CD4-positive, alpha-beta T cell treated with Interferon gamma for 1 hour (primary cell): Measurements from ENCODE around the gene AMY1B.
"Not testable (repeated sequence)": the region's sequence is repeated elsewhere in the genome, so short reads cannot be mapped to it uniquely, and the experiment has no call there.

ENCODE experiments used
- DNase-seq: peaks from one replicate; pipeline ENCODE4 v3.0.0-alpha.2; 2020

The AMY1B gene

GRCh38 chr1:103696110-103696509 is at the start of gene AMY1B:
Gene AMY1B, minus strand, starts transcription at chr1:103696210. Its CDS starts 571 bp downstream, at chr1:103695639.
- not testable (repeated sequence) for DNase-seq

DNA sequence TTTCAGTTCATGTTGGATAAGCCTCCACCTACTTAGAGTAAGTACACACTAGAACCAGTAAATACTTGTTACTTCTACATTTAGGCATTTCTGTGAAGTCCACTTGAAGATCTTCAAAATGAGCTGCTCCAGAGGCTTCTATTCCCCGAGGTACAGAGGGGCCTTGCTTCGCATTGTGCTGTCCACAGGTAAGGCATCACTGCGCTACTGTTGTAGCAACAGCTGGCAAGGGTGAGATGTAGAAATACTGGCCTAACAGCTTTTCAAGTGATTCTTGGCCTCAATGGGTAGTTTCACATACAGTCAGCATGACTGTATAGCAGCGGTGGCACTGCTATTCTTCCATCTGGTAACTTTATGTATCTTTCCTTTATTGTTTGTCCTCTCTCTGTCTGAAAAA is 49.0 kb upstream of the AMY1B start:
- DNase-seq = not testable (repeated sequence)

- not testable (repeated sequence) for DNase-seq
These were observed 48.4 kb upstream of the AMY1B start for GRCh38 chr1:103744449-103744848.

DNA sequence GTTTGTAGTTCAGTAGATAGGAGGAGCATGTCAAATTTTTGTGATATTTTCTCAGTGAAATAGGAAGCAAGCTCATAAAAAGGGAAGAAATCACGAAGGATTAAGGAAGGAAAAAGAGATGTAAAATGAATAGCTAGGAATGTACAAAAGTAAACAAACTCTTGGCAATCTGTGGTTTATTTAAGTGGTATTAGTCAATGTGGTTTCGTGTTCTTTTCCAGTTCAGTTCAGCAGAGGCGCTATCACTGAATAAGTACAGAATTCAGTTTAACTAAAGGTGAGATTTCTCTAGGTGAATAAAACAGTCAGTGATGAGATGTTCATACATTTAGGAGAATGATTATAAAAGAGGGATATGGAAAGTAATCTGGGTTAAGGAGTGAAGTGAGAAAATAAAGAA is 42.0 kb upstream of the AMY1B start:
- DNase-seq = not testable (repeated sequence)

DNA sequence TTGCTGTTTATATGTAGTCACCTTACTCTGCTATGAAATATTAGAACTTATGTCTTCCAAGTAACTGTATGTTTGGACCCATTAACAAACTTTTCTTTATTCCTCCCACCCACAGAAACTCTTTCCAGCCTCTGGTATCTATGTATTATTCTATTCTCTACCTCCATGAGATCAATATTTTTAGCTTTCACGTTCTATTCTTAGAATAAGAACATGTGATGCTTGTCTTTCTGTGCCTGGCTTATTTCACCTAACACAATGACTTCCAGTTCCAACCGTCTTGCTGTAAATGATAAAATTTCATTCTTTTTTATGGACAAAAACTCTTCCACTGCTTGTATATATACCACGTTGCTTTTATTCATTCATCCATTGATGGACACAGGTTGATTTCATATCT is 39.3 kb upstream of the AMY1B start:
- DNase-seq = not testable (repeated sequence)

DNA sequence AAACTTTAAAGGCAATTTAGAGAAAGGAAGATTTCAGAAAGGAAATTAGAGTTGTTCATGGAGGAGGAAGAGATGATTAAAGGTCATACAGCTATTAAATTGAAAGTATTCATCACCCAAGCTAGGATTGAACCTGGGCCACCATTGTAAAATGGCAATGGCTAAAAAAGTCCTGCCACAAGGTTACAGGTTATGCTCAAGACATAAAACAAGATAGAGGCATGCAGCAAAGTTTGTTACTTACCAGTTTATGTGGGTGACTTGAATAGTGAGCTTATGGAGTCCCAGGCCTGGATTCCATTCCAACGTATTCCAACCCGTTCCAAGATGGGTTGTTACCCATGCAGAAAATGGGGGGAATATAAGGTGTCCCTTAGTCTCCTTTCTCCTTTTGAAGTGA is 25.5 kb upstream of the AMY1B start:
- not testable (repeated sequence) for DNase-seq

DNA sequence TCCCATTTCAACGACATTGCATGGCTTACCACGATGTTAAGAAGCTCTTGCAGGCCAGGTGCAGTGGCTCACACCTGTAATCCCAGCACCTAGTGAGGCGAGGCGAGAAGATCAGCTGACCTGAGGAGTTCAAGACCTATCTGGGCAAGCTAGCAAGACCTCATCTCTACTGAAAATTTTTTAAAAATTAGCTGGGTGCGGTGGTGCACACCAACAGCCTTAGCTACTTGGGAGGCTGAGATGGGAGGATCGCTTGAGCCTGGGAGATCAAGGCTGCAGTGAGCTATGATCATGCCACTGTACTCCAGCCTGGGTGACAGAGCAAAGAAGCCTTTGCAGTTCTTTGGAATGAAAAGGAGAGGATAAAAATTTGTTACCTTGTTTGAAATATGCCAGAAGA is 21.4 kb upstream of the AMY1B start:
- DNase-seq = not testable (repeated sequence)

DNA sequence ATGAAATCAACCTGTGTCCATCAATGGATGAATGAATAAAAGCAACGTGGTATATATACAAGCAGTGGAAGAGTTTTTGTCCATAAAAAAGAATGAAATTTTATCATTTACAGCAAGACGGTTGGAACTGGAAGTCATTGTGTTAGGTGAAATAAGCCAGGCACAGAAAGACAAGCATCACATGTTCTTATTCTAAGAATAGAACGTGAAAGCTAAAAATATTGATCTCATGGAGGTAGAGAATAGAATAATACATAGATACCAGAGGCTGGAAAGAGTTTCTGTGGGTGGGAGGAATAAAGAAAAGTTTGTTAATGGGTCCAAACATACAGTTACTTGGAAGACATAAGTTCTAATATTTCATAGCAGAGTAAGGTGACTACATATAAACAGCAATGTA is 14.4 kb upstream of the AMY1B start:
- not testable (repeated sequence) for DNase-seq

GRCh38 chr1:103707670-103708069 is 11.7 kb upstream of the AMY1B start:
- not testable (repeated sequence) for DNase-seq

DNA sequence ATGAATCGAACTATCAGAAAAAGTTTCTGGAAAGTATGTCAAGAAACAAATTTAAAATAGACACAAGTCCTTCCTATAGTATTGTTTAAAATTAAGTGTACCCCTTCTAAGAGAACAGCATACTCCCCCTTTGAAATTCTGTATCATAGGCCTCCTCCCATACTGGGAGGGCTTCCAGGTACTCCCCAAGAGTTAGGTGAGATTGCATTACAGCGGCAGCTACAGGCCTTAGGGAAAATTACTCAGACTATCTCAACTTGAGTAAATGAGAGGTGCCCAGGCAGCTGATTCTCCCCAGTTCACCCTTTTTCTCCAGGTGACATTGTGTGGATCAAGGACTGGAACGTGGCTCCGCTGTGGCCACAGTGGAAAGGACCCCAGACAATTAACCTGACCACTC is 5.2 kb upstream of the AMY1B start:
- DNase-seq = not testable (repeated sequence)

DNA sequence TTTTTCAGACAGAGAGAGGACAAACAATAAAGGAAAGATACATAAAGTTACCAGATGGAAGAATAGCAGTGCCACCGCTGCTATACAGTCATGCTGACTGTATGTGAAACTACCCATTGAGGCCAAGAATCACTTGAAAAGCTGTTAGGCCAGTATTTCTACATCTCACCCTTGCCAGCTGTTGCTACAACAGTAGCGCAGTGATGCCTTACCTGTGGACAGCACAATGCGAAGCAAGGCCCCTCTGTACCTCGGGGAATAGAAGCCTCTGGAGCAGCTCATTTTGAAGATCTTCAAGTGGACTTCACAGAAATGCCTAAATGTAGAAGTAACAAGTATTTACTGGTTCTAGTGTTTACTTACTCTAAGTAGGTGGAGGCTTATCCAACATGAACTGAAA is 4.7 kb upstream of the AMY1B start:
- DNase-seq = not testable (repeated sequence)

DNA sequence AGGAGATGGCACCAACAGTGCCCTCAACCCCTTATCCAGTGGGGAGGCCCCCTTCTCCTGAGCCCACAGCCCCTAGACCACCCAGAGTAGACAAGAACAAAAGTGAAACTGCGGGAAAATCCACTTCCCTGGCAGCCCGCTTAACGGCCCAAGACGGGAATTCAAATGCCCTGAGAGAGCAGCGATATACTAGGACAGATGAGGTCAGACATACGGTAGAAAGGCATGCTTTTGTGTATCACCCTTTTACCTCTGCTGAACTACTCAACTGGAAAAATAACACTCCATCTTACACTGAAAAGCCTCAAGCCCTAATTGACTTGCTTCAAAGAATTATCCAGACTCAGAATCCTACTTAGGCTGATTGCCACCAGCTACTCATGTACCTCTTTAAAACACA is 1.4 kb upstream of the AMY1B start:
- DNase-seq = not testable (repeated sequence)

- not testable (repeated sequence) for DNase-seq
These were observed 19.7 kb downstream of the AMY1B start for GRCh38 chr1:103676335-103676734.

GRCh38 chr1:103655460-103655859 is 40.5 kb downstream of the AMY1B start, which contains the start of gene AMY1A:
Gene AMY1A, plus strand, starts transcription at chr1:103655760. Its CDS starts 571 bp downstream, at chr1:103656331.
- DNase-seq = not testable (repeated sequence)

- DNase-seq = not testable (repeated sequence)
These were observed 41.9 kb downstream of the AMY1B start for GRCh38 chr1:103654133-103654532.

DNA sequence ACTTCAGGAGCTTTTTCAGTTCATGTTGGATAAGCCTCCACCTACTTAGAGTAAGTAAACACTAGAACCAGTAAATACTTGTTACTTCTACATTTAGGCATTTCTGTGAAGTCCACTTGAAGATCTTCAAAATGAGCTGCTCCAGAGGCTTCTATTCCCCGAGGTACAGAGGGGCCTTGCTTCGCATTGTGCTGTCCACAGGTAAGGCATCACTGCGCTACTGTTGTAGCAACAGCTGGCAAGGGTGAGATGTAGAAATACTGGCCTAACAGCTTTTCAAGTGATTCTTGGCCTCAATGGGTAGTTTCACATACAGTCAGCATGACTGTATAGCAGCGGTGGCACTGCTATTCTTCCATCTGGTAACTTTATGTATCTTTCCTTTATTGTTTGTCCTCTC is 45.1 kb downstream of the AMY1B start:
- DNase-seq = not testable (repeated sequence)

- not testable (repeated sequence) for DNase-seq
These were observed 45.7 kb downstream of the AMY1B start for GRCh38 chr1:103650305-103650704.

DNA sequence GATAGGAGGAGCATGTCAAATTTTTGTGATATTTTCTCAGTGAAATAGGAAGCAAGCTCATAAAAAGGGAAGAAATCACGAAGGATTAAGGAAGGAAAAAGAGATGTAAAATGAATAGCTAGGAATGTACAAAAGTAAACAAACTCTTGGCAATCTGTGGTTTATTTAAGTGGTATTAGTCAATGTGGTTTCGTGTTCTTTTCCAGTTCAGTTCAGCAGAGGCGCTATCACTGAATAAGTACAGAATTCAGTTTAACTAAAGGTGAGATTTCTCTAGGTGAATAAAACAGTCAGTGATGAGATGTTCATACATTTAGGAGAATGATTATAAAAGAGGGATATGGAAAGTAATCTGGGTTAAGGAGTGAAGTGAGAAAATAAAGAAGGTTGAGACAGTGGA is 52.1 kb downstream of the AMY1B start:
- DNase-seq = not testable (repeated sequence)

- DNase-seq = not testable (repeated sequence)
These were observed 54.8 kb downstream of the AMY1B start for GRCh38 chr1:103641194-103641593.
